C4-2B (cell line): ENCODE results near the gene ITSN1.

Experiments used
- ZFX ChIP-seq: fragments of 450-650 bp; IDR thresholded peaks from 2 replicates; pipeline ENCODE4 v1.6.1; 2017
- TF ChIP-seq, protein P1 (sequence below): fragments of 450-650 bp; conservative IDR thresholded peaks from 2 replicates; pipeline ENCODE4 v1.5.1; 2017; ENCODE audit warnings: mild to moderate bottlenecking

GRCh38 chr21:33820798-33821197 lies 178.5 kb downstream of the ITSN1 start:
- TF ChIP-seq, protein P1, sequence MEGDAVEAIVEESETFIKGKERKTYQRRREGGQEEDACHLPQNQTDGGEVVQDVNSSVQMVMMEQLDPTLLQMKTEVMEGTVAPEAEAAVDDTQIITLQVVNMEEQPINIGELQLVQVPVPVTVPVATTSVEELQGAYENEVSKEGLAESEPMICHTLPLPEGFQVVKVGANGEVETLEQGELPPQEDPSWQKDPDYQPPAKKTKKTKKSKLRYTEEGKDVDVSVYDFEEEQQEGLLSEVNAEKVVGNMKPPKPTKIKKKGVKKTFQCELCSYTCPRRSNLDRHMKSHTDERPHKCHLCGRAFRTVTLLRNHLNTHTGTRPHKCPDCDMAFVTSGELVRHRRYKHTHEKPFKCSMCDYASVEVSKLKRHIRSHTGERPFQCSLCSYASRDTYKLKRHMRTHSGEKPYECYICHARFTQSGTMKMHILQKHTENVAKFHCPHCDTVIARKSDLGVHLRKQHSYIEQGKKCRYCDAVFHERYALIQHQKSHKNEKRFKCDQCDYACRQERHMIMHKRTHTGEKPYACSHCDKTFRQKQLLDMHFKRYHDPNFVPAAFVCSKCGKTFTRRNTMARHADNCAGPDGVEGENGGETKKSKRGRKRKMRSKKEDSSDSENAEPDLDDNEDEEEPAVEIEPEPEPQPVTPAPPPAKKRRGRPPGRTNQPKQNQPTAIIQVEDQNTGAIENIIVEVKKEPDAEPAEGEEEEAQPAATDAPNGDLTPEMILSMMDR = no peak
- TF ChIP-seq ZFX = no peak
